ENCODE data around the gene ST8SIA1.

ST8SIA1 gene

GRCh38 chr12:22282283-22282682 lies 52.2 kb downstream of the ST8SIA1 start:
- DNase-seq: no peak

DNA sequence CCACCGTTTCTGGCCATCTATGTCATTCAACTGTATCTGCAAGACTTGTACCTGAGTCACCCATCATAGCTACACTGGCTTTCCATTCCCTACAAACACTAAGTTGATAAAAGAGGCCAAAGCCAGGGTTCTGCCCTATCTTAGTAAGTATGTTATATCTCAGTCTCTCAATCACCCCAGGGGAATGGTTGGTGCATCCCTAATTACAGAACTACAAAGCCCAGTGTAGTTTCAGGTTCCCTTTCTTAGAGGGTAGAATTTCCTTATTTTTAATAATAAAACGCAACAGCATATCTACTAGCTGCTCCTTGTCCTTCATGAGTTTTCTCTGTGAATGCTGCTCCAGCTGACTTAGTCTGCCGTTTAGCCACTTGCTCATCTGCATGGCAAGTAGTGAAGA lies 57.6 kb downstream of the ST8SIA1 start:
- no peak for DNase-seq

DNA sequence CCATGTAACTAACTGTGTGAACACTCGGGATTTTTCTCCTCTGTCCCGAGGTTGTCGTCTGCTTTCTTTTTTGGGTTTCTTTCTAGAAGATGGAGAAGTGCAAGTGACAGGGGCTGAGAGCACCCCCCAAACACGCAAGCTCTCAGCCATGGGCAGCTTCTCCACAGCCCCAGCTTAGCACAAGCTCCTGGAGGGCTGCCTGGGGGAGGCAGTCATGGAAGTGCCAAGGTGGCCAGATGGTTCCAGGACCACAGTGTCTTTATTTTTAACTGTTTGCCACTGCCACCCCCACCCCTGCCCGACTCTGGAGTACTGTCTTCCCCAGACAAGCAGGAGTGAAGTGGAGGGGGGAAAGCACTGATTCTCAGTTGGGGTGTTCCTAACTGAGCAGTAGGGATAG lies 58.2 kb downstream of the ST8SIA1 start:
- no peak for DNase-seq

- DNase-seq: no peak
These were observed 58.7 kb downstream of the ST8SIA1 start for GRCh38 chr12:22275843-22276242.

DNA sequence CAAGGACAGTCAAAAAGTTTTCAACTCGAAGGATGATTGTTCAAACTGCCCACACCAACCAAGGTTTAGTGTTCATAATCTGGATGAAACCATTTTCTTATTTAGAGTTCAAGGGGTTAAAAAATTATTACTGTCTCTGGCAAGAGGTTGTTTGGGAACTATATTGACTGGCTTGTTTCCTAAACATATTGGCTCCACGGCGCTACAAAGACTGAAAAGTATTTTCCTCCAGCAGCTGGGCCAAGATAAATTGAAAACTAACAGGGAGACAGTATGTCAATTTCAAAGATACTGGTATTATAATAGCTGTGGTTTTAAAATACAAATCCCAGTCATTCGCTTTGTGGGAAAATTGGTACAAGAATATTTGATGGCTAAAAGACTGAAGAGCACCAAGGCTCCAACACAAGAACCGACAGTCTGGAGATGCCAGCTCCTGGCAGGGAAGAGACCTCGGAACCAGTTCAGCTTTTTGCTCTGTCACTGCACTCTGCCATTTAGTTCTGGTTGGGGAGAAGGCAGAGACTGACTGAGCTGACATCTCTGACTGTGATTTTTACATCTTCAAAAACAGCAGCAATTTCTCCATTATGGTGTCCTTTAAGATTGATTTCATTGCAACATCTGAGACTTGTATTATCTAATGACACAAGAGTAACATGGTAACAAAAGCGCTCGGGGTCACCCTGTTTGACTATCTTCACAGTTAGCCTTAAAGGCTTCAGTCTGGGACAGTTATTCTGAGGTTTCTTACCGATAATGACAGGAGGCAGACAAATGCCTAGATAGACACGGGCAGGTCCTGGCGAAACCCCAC lies 62.0 kb downstream of the ST8SIA1 start:
- DNase-seq: no peak

DNA sequence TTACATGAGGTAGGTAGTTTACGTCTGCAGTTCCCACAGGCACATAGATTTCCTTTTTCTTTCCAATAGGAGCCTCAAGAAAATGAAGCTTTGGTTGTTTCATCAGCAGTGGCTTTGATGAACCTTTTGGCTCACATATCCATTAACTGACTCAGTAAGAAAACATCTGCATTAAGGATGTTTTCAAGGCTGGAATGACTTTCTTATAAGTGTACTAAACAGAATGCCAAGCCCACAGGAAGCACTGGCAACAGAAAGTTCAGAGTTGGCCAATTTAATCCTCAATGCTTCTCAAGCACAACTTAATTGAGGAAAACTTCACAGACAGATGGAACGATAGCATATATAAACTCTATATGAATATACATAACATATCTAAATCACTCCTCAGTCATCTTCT lies 63.5 kb downstream of the ST8SIA1 start:
- DNase-seq: no peak

GRCh38 chr12:22268973-22269372 lies 65.5 kb downstream of the ST8SIA1 start:
- DNase-seq: no peak

DNA sequence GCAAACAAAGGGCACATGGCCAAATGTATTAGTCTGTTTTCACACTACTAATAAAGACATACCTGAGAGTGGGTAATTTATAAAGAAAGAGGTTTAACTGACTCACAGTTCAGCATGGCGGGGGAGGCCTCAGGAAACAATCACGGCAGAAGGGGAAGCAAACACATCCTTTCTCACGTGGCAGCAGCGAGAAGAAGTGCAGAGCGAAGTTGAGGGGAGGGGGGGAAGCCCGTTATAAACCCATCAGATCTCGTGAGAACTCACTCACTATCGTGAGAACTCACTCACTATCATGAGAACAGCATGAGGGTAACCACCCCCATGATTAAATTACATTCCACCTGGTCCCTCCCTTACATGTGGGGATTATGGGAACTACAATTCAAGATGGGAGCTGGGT lies 66.1 kb downstream of the ST8SIA1 start:
- no peak for DNase-seq

DNA sequence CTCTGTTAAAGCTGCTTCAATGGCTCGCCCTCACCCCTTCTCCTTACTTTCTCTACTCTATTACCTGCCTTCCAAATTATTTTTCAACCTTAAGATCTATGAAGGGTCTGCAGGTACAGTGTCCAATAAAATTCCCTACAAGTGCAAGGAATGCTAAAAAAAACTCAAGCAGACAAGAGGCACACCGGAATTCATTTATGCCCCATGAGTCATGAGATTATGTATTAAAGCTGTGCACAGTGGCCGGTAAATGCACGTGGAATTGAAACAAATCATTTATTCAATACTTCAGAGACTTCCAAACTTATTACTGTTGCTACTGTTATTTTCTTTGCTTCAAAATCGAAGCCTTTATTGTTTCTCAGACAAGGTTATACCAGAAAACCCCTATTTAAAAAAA lies 68.4 kb downstream of the ST8SIA1 start:
- DNase-seq: no peak

DNA sequence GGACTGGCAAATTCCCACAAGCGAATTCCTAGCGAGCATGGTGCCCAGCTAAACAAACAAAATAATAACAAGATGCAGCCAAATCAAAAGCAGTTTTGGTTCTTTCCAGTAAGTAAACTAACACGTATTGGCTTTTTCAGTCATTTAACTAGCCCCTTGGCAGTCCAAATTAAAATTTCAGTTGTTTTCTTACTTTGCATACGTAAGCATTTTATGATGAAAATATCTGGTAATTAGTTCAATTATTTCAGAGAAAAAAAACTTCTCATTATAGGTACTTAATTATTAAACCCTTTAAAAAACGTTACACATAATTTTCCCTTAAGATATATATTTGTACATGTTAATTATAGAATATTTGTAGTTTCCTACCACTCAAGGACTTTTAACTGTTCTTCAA lies 70.1 kb downstream of the ST8SIA1 start:
- DNase-seq: no peak

DNA sequence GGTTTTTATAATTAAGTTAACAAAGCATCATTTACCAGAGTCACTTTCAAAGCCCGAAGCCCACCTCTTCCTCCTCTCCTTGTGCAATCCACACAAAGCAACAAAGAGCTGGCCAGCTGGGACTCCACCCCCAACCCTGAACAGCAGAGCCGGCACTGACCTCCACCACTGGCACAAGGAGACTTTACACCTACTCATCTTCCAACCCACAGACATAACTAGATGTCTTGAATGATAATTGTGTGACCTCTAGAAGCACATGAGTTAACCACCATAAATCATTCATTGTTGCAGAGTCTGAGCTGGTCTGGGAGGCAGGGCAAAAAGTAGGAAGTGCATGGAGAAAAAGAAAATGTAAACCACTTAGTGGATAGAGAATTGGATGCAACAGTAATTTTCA lies 72.2 kb downstream of the ST8SIA1 start:
- no peak for DNase-seq

- no peak for DNase-seq
These were observed 77.4 kb downstream of the ST8SIA1 start for GRCh38 chr12:22257100-22257499.

GRCh38 chr12:22256605-22257004 lies 77.9 kb downstream of the ST8SIA1 start:
- DNase-seq: no peak

DNA sequence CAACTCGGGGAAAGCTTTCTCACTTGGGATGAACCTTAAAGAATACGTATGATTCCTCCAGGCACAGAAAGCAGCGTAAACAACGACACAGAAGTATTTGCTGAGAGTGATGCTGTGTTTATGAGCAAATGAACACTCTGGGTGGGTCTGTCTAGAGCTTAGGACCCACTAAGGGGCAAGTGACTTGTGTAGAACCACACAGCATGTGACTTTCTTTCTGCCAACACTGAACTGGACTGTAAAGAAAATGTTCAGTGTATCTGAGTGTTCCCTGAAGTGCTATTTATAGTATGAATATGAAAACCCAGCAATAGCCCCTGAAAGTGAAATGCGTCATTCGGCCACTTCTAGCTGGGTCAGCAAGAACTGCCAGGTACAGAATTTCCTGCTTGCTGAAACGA lies 78.5 kb downstream of the ST8SIA1 start:
- DNase-seq: no peak

DNA sequence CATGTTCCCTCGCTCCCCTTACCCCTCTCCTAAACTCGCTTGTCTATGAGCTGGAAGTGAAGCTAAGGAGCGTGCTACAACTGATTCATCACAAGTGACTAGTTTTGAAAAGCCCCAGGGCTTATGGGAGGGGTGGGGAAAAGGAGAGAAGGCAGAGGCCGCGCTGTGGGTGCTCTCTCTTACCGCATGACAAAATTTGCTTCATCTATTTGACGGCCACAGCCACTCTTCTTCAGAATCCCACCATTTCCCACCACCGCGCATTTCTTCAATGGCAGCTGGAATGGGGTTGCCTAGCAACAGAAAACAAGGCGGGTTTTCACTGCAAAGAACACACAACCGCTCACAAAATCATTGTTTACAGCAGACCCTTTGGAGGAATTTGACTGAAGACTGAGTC lies 79.4 kb downstream of the ST8SIA1 start:
- DNase-seq: no peak

DNA sequence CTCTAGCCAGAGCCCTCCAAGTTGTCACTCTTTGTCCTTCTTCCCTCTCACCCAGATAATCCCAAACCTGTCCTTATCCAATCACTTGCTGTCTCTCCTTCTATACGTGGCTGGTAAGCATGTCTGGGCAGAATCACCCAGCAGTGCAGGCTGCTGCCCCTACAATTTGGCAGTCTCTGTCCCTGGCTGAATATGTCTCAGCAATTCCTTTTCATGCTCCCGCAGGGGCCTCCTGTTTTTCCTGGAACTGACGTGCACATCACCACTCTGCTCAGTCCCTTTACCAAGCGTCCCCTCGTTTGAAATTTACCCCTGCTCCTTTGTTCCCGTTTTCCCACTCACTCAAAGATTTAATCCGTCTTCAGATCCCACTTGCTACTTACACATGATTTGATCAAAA lies 80.0 kb downstream of the ST8SIA1 start:
- DNase-seq: no peak

GRCh38 chr12:22252057-22252456 lies 82.5 kb downstream of the ST8SIA1 start:
- DNase-seq: no peak

- DNase-seq: no peak
These were observed 83.7 kb downstream of the ST8SIA1 start for GRCh38 chr12:22250762-22251161.

DNA sequence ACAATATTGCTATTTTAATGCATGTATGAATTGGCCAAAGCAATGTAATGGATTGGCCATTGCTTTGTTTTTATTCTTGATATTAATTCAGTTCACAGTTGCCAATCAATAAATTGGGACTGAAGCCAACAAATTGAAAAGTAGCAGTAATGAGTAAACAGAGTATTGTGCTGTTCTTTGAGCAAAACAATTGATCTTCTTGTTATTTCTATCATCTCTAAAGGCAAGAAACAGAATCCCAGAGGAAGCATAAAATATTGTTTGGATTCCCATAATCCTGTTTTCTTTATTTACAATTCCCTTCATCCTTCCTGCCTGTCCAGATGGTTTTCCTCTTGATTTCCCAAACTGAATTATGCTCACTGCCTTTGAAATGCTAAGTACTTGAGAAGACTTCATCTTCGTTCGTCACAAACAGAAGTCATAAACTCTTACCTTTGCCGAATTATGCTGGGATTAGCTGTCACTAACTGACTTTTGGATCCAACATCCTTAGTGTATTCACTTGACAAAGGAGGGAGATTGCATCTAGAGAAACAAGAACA lies 85.9 kb downstream of the ST8SIA1 start:
- no peak for DNase-seq

DNA sequence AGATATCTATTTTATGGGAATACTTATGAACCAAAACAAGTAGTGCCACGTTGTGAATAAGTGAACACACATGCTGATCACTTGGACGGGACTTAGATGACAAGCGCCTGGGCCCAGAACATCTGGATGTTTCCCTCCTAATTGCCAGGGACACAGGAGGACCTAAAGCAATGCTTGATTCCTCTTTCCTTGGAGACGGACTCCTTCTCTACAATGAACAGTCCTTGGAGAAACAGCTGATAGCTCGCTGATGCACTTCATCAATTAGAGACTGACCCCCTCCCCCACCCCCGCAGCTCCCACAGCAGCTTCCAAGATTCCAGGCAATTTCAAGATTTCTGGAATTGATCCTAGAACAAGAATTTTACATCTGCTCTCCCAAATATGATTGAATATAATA lies 86.4 kb downstream of the ST8SIA1 start:
- DNase-seq: no peak

DNA sequence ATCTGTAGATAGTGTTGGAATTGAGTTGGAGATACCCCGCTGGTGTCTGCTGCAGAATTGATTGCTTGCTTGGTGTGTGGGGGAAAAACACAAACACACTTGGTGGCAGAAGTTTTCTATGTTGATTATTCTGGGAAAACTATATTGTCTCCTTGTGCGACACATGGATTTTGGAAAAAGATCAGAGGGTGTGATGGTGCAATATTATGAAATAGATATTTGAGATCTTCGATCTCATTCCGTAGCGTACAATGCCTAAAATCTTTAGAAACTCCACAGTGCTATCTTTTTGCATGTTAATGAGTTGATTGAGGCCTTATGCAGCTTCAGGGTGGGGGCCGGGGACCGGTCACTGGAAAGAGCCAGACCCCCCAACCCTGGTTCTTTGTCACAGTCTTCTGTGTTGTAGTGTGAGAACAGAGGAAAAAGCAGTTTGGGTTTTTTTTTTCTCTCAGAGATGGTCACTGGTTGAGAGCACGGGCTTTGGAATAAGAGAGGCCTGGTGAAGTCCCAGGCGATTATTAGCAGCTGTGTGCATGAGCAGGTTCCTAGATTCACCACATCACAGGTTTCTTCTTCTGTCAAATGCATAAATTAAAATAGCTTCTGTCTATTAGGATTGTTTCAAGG lies 88.2 kb downstream of the ST8SIA1 start:
- DNase-seq: no peak

DNA sequence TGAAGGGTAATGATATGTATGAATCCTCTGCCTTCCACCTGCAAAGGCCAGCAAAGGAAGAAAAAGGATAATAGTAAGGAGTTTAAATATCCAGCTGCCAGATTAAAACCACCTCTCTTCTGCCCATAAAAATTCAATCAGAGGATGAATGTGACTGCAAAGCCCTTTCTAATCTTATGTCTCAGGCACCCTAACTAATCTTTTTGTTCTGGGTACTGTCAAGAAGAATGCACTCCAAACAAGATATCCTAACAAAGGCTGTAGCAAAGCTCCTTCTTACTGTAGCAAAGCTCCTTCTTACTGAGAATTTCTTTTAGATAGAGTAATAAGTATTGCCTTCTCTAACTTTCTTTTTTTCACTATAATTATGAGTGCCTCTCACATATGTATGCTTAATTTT lies 91.8 kb downstream of the ST8SIA1 start:
- DNase-seq: no peak

GRCh38 chr12:22238211-22238610 lies 96.3 kb downstream of the ST8SIA1 start:
- DNase-seq: no peak

DNA sequence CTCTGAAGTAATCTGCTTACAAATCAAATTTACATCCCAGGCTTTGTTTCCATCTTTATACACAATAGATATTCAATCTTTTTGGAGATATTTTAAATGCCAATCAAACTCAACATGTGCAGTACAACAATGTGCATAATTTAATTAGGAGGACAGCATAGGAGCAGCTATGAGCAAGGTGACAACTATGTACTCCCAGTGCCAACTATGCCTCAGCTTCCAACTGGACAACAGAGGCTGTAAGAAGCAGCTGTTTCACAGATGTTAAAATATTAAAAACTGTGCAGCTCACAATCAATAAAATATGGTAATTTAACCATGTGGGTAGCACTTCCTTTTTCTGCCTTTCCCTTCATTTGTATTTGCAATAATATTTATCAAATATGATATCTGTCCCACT lies 99.9 kb downstream of the ST8SIA1 start:
- no peak for DNase-seq

DNA sequence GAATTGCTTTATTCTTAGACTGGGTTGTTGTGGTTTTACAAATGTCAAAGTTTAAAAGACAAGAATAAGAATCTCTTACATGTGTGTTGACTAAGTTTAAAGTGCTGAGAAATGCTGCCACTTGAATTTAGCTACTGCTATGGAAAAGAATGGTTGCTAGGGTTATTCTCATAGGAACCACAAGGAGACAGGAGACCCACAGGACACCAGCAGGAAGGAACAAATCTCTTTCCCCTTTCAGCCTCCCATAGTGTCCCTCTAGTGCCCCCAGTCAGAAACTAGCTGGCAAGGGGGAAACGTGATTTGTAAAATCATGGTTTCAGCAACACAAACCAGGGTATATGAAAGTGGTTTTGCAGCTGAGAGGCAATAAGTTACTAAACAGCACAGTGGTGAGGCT lies 102.7 kb downstream of the ST8SIA1 start:
- no peak for DNase-seq
